ENCODE measurements around the gene IER3.

- TF ChIP-seq POLR2AphosphoS5 (IDR thresholded peaks at IDR 0.05; ENCODE audit: low read depth): no peak
- TF ChIP-seq CTCF (IDR thresholded peaks at IDR 0.05; ENCODE audit: insufficient read depth, low read length): no peak
Observed at GRCh38 chr6:30770592-30770991, 26.2 kb upstream of the IER3 start.

Measured in HL-60 (cell line).